Stimulated activated CD4-positive, alpha-beta T cell treated with anti-CD3 and anti-CD28 coated beads, Interleukin-4, amount 100 ng/mL, for 48 hours (primary cell): Measurements from ENCODE around the gene GABRR3.
A peak's percentile ranks its signal among the peaks of the same experiment; 100 is the strongest.

Experiments
- DNase-seq, 2 donors: peaks; one replicate each; pipeline ENCODE4 v3.0.0-alpha.2; 2020; ENCODE audit warnings: low read depth in 2 of 2

The GABRR3 gene

GRCh38 chr3:97990624-97991292 is 44.4 kb downstream of the GABRR3 start:
- peak in 1 of 2 donors; percentile 16 for DNase-seq

DNA sequence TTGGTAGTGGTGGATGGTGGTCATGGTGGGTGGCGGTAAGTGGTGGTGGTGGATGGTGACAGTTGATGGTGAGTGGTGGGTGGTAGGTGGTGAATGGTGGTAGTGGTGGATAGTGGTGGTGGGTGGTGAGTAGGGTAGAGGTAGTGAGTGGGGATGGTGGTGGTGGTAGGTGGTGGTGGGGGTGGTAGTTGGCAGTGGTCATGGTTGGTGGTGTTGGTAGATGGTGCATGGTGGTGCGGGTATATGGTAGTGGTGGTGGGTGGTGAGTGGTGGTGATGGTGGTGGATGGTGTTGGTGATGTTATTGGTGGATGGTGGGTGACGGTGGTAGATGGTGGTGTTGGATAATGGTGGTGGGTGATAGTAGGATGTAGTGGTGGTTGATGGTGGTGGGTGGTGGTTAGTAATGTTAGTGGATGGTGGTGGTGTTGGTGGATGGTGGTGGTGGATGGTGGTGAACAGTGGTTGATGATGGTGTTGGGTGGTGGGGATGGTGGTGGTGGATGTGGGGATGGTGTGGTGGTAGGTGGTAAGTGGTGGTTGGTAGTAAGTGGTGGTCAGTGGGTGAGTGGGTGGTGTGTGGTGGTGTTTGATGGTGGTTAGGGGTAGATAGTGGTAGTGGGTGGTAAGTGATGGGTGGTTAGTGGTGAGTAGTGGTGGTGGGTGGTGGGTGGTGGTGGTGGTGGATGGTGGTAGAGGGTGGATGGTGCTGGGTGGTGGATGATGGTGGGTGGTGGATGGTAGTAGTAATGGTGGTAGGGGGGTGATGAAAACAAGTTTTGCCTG is 46.1 kb downstream of the GABRR3 start:
- no peak for DNase-seq

- no peak for DNase-seq
Observed at GRCh38 chr3:97987306-97987705, 47.8 kb downstream of the GABRR3 start.

DNA sequence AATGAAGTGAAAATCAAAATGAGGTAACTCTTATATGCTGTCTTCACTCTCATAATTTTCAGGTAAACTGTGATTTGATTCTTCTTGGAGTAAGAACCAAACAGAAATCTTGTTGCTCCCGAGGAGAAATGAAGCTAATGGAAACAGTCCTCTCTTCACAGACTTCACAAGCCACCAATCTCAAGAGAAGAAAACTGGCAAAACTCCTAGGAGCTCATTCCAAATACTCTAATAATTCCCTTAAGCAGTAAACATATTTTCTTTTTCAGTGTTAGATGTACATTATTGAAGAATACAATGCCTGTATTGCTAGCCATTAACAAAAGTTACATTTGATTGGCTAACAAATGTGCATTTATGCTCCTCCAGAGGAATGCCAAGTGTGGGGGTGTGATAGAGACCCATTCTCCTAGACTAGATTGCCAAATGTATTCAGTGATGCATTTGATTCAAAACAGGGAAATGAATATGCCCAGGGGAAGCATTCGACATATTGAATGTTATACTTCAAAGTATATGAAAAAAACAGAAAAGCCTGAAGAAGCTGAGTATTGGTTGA is 51.1 kb downstream of the GABRR3 start:
- DNase-seq, result no peak

- DNase-seq, result no peak
Observed at GRCh38 chr3:97981886-97982285, 53.2 kb downstream of the GABRR3 start.

- no peak for DNase-seq
Observed at GRCh38 chr3:97979610-97980009, 55.5 kb downstream of the GABRR3 start.

DNA sequence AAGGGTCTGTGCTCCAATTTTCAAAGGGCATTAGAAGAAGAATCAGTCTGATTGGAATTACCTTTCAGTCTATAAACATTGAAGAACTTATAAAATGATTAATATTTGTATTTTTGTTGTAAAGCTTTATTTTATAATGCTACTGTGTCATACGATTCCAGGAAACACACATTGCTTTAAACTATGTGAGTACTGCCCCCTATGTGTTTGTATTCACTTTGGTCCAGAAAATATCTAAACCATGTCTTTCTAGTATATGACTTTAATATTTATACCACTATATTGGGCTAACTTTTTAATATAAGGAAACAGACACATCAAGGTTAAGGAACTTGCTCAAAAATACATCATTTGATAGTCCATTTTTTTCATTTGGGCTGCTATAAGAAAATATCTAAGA is 59.6 kb downstream of the GABRR3 start:
- DNase-seq, result no peak

DNA sequence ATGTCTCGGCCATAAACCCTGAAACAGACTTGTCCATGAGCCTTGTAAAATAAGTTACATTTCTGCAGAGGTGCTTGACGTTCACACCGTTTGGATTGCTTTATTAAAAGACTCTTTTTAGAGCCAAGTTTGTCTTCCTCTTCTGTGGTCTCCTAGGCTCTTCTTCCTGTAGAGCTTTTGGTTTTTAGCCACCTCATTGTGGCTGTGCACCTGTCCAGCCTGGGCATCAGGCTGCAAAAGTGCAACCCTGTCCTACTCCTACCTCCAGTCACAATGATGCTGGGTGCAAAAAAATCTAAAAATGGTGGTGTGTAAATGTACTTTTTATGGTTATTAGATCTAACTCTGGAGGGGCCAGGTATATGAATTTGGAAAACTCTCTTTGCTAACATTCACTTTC is 60.1 kb downstream of the GABRR3 start:
- DNase-seq, result no peak

DNA sequence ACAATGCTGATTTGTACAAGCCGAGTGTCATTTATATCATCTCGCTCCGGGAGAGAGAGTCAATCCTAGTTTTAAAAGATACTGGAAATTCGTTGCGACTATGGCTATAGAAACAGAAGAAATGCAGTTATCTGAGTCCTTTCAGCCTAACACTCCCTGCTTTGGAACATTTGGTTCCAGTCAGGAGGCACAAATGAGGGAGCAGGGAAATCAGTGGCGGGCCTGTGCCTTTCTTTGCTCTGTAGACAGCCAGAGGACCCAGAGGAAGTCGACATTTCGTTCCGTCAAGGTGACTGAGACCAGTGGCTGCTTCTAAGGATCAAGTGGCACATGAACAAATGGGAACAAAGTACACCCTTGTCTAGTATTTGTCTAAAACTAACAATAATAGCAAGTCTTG is 62.1 kb downstream of the GABRR3 start:
- no peak for DNase-seq

GRCh38 chr3:97971679-97972567 is 63.2 kb downstream of the GABRR3 start, which contains the start of gene RIOX2:
TSS of gene RIOX2 (minus strand) at chr3:97972431. CDS start at chr3:97967593, 4,838 bp downstream.
- peak; percentile 71 for DNase-seq

GRCh38 chr3:97970956-97971620 is 64.0 kb downstream of the GABRR3 start:
- DNase-seq, result no peak

DNA sequence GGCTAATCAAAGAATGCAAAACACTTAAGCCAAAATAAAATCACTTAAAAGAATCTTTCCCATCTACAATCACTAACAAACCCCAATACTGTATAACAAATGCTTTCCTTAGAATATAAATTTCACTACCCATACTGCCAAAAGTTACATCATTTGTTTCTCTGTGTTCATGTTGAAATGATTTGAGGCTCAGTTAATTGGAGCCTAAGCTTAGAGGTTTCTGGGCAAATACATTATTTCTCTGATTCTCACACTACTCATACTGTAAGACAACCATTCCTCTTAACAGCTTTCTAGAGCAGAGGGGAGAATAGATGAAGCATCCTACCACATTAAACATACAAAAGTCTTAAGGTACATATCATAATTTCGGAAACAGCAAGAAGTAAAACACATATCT is 65.0 kb downstream of the GABRR3 start:
- DNase-seq, result no peak

GRCh38 chr3:97969541-97969940 is 65.6 kb downstream of the GABRR3 start:
- DNase-seq, result no peak

DNA sequence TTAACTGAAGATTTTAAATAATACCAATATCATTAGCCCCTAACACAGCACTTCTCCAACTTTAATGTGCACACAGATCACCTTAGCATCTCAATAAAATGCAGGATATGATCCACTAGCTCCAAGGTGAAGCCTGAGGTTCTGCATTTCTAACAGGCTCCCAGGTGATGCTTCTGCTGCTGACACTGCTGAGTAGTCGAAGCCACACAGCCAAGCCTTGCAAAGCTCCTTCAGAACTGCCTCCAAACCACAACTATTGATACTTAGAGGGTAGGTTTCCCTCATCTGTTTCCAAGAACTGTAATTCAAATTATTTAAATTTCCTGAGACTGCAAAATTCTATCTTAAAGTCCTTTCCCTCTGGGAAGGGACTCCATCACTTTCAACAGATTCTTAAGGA is 66.7 kb downstream of the GABRR3 start:
- DNase-seq, result no peak

DNA sequence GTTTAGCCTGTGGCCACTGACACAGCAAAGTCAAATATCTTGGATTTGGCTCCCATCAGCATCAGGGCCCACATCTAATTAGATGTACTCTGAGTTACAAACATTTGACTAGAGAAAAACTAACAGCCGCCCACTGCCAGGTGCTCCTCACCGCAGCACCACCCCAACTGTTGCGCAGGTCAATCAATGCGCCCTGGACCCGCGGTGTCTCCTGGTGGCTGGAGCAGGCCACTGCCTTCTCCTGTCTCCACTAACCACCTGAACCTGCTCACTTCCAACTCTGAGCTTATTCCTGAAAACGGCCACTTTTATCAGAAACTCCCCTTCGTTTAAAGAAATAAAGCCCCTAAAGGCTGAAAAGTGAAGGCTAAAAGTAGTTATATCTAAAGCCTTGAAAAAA is 67.1 kb downstream of the GABRR3 start:
- no peak for DNase-seq

DNA sequence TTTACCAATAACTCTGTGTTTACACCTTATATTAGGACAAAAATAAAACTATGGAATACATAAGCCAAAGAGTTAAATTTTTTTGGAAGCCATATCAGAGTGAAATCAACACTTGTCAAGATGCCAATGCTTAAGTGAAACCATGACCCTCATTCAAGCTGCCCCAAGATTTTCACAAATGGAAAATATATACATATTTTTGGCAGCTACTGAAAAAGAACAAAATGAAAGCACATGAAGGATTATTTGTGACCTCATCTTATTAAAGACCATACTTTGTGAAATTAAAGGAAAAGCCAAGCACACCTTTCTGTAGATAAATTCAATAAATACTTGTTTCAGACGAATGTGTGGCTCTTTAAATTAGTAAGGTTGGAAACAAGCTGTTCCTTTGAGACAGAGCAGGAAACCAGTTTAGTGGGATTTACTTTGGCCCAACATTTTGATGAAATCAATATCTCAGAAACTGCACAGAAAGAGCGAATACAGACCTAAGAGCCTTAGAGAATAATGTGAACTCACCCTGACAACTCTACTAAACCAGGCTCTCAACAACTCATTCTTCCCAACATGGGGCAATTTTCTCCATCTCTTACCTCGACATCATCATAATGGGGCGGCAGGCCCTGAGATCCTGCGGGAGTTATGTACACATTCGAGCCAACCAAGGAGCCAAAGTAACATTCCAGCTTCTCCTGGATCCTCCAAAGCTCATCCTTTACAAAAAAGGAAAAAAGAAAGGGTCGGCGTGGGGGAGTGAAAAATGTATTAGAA is 73.9 kb downstream of the GABRR3 start:
- no peak for DNase-seq

DNA sequence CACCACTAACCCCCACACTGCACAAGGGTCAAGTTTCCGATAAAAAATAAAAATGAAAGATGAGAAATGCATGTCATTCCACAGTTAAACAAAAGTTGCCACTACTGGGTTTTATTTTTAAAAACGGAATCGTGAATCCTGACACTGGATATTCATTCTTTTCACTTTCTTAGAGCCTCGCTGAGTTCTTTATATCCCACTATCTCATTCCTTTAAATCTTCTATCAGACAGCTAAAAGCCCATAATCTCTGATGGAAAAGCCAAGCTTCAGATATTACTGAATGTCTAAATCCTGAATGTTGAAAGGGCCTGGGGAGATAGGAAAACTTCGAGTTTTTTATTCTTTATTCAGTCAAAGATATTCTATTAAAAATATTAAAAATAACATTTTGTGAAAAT is 74.6 kb downstream of the GABRR3 start:
- DNase-seq, result no peak

DNA sequence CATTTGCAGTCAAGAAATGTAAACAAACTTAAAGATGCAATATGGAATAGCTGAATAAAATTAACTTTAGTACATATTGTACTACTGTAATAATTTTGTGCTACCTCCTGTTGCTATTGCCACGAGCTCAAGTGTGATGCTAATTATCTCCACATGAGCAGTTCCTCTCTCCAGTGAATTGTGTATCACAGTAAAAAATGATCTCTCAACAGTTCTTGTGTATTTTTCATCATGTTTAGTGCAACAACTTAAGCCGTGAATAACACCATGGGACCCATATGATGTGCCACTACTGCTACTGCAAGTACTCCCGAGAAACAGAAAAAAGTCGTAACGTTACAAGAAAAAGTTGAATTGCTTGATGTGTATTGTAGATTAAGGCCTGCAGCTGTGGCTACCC is 75.2 kb downstream of the GABRR3 start:
- DNase-seq, result no peak

GRCh38 chr3:97958796-97959195 is 76.3 kb downstream of the GABRR3 start:
- DNase-seq, result no peak

GRCh38 chr3:97958396-97958795 is 76.7 kb downstream of the GABRR3 start:
- no peak for DNase-seq
